Measurements from ENCODE around the gene OSBPL3. TPM values are rescaled to one million over a fixed set of nuclear protein-coding genes. Genes with fewer than 3 reads are reported as not detected.

Gene OSBPL3
- polyA plus RNA-seq, 1 donor from 2014 or later, result 0.26 TPM

- Histone ChIP-seq H3K27ac (ENCODE audit: low read length) (no peak overlapping the region), H2AFZ (ENCODE audit: low read depth, low read length) (no peak overlapping the region), H3K9me2 (ENCODE audit: insufficient read depth, low read length) (no peaks in the 10 kb centered on the region), H3K36me3 (ENCODE audit: insufficient read depth, low read length) (no peaks in the 10 kb centered on the region), H4K20me1 (ENCODE audit: insufficient read depth) (no peaks in the 10 kb centered on the region), H3K9me3 (ENCODE audit: low read length) (no peaks in the 10 kb centered on the region), H3K9ac (ENCODE audit: low read length) (no peak overlapping the region), H3F3A (ENCODE audit: insufficient read depth, low read length, poor library complexity, severe bottlenecking) (no peaks in the 10 kb centered on the region), H3K27me3 (ENCODE audit: insufficient read depth, low read depth, low read length) (no peaks in the 10 kb centered on the region), H3K4me3 (ENCODE audit: low read length) (no peak overlapping the region), H3K79me2 (replicated peaks; ENCODE audit: insufficient read depth, low read length) (no peaks in the 10 kb centered on the region), H3K4me2 (ENCODE audit: low read length) (no peak overlapping the region)
- TF ChIP-seq MXI1 (conservative IDR thresholded peaks at IDR 0.05; ENCODE audit: poor library complexity, severe bottlenecking) (no peak), REST (IDR thresholded peaks at IDR 0.05; ENCODE audit: borderline replicate concordance) (no peak), TAF1 (IDR thresholded peaks at IDR 0.05; ENCODE audit: low read depth) (no peak), SMC3 (conservative IDR thresholded peaks at IDR 0.05; ENCODE audit: poor library complexity) (no peak), EP300 (conservative IDR thresholded peaks at IDR 0.05; ENCODE audit: poor library complexity, severe bottlenecking) (no peak), RAD21 (conservative IDR thresholded peaks at IDR 0.05) (no peak), CTCF (IDR thresholded peaks at IDR 0.05; ENCODE audit: poor library complexity, severe bottlenecking) (no peak), POLR2AphosphoS5 (IDR thresholded peaks at IDR 0.05) (no peak), EZH2 (IDR thresholded peaks at IDR 0.05; ENCODE audit: borderline replicate concordance, insufficient read depth, low read length, poor library complexity, severe bottlenecking) (no peak)
Measured at GRCh38 chr7:24896031-24896501, 83.9 kb downstream of the OSBPL3 start.

GRCh38 chr7:24894429-24895221, 85.4 kb downstream of the OSBPL3 start:
- H3K27ac ChIP-seq (ENCODE audit: low read length), result no peak overlapping the region
- no peak overlapping the region for H2AFZ ChIP-seq (ENCODE audit: low read depth, low read length)
- H3F3A ChIP-seq (ENCODE audit: insufficient read depth, low read length, poor library complexity, severe bottlenecking), result no peaks in the 10 kb centered on the region
- H3K27me3 ChIP-seq (ENCODE audit: insufficient read depth, low read depth, low read length), result no peaks in the 10 kb centered on the region
- H3K9me3 ChIP-seq (ENCODE audit: low read length), result no peaks in the 10 kb centered on the region
- TF ChIP-seq CTCF (IDR thresholded peaks at IDR 0.05; ENCODE audit: poor library complexity, severe bottlenecking) (no peak), RAD21 (conservative IDR thresholded peaks at IDR 0.05) (no peak), MXI1 (conservative IDR thresholded peaks at IDR 0.05; ENCODE audit: poor library complexity, severe bottlenecking) (no peak), REST (IDR thresholded peaks at IDR 0.05; ENCODE audit: borderline replicate concordance) (no peak), SMC3 (conservative IDR thresholded peaks at IDR 0.05; ENCODE audit: poor library complexity) (no peak)
- no peak overlapping the region for H3K4me2 ChIP-seq (ENCODE audit: low read length)
- no peak overlapping the region for H3K4me3 ChIP-seq (ENCODE audit: low read length)
- no peaks in the 10 kb centered on the region for H3K9me2 ChIP-seq (ENCODE audit: insufficient read depth, low read length)
- no peaks in the 10 kb centered on the region for H3K36me3 ChIP-seq (ENCODE audit: insufficient read depth, low read length)
- no peaks in the 10 kb centered on the region for H4K20me1 ChIP-seq (ENCODE audit: insufficient read depth)
- no peak overlapping the region for H3K9ac ChIP-seq (ENCODE audit: low read length)
- no peaks in the 10 kb centered on the region for H3K79me2 ChIP-seq (replicated peaks; ENCODE audit: insufficient read depth, low read length)

Measured in neural cell (in vitro differentiated cells).